T-cell (primary cell): ENCODE results near the gene TTC1. TPM values are rescaled to one million over a fixed set of nuclear protein-coding genes. Genes with fewer than 3 reads are reported as not detected.

ENCODE experiments used
- ATAC-seq, 4 experiments: fragments of 200-7000 bp in 3 of 4; fragments of 150-1000 bp in 1 of 4; cut with Tn5 transposase; replicated peaks in 1 of 4; 1 replicate in 3 of 4; 2 replicates in 1 of 4; pipeline ENCODE4 v1.10.0; 2021; ENCODE audit warnings: moderate library complexity in 3 of 4, mild to moderate bottlenecking in 2 of 4, moderate number of reproducible peaks in 1 of 4
- CTCF ChIA-PET, 2 donors: fragments of 300-600 bp; sonication (Branson Sonifier 250); formaldehyde crosslinking; loops; one replicate each; lab custom pipeline; 2022; ENCODE audit warnings: antibody characterized with exemption in 2 of 2; lab: Charles Lee
- POLR2A ChIA-PET, 2 donors: fragments of 300-600 bp; sonication (Branson Sonifier 250); formaldehyde crosslinking; loops; one replicate each; lab custom pipeline; 2022; ENCODE audit warnings: antibody characterized with exemption in 2 of 2; lab: Charles Lee
- DNase-seq, 35 experiments: peaks; one replicate each; pipeline versions ENCODE4 v3.0.0 to v3.0.0-alpha.2; 2013 to 2023
- H3K27ac ChIP-seq: one replicate; pipeline ENCODE4 v1.5.1; 2013; ENCODE audit warnings: low read length
- H3K27me3 ChIP-seq, 2 experiments: replicated peaks in 1 of 2; 1 replicate in 1 of 2; 2 replicates in 1 of 2; pipeline versions ENCODE4 v1.6.1 to v1.7.0; 2013; ENCODE audit warnings: low read length in 1 of 2, mixed read lengths in 1 of 2; ENCODE audit not compliant: control insufficient read depth in 2 of 2, insufficient read depth in 2 of 2; ENCODE audit errors: extremely low read depth in 1 of 2
- H3K36me3 ChIP-seq, 2 donors: 1 replicate in 1 of 2; 2 replicates in 1 of 2; pipeline versions ENCODE4 v1.6.1 to v1.7.0; 2013; ENCODE audit warnings: low read length in 1 of 2; ENCODE audit not compliant: control insufficient read depth in 2 of 2, insufficient read depth in 1 of 2; ENCODE audit errors: extremely low read depth in 1 of 2
- H3K4me1 ChIP-seq, 2 experiments: 1 replicate in 1 of 2; 2 replicates in 1 of 2; pipeline versions ENCODE4 v1.6.1 to v1.7.0; 2013; ENCODE audit warnings: low read length in 2 of 2, mixed read lengths in 1 of 2; ENCODE audit not compliant: insufficient read depth in 2 of 2, control insufficient read depth in 1 of 2; ENCODE audit errors: extremely low read depth in 1 of 2
- H3K4me3 ChIP-seq, 2 donors: 1 replicate in 1 of 2; 2 replicates in 1 of 2; pipeline versions ENCODE4 v1.5.1 to v1.7.0; 2013; ENCODE audit warnings: mild to moderate bottlenecking in 2 of 2, low read length in 1 of 2, moderate library complexity in 1 of 2; ENCODE audit not compliant: control insufficient read depth in 1 of 2; ENCODE audit errors: extremely low read depth in 1 of 2
- H3K9me3 ChIP-seq: 2 replicates; pipeline ENCODE4 v1.7.0; 2013
- H3K27ac Mint-ChIP-seq, 2 donors: one replicate each; pipeline ENCODE4 v1.8.0; 2020 to 2021; ENCODE audit warnings: mild to moderate bottlenecking in 2 of 2, mixed read lengths in 2 of 2
- H3K27me3 Mint-ChIP-seq, 2 donors: one replicate each; pipeline ENCODE4 v1.8.0; 2021 to 2022; ENCODE audit warnings: mixed read lengths in 2 of 2
- H3K36me3 Mint-ChIP-seq: one replicate; pipeline ENCODE4 v1.8.0; 2021; ENCODE audit warnings: mixed read lengths
- H3K4me1 Mint-ChIP-seq, 3 donors: one replicate each; pipeline ENCODE4 v1.8.0; 2020 to 2022; ENCODE audit warnings: mixed read lengths in 3 of 3, mild to moderate bottlenecking in 1 of 3
- H3K4me3 Mint-ChIP-seq, 3 donors: one replicate each; pipeline ENCODE4 v1.8.0; 2020 to 2022; ENCODE audit warnings: mild to moderate bottlenecking in 3 of 3, mixed read lengths in 3 of 3, moderate library complexity in 3 of 3
- H3K9me3 Mint-ChIP-seq, 3 donors: one replicate each; pipeline ENCODE4 v1.8.0; 2020 to 2022; ENCODE audit warnings: mixed read lengths in 3 of 3
- WGBS: methylation state at CpG from one replicate; pipeline ENCODE4 v1.1.5; 2013; ENCODE audit warnings: missing lambda C conversion rate; ENCODE audit not compliant: insufficient coverage; 5-methylcytosine and 5-hydroxymethylcytosine counted together
- total RNA-seq, 35 experiments: library from RNA in 6 of 35; stranded (reverse) in 6 of 35; fragments of 120-200 nt in 1 of 35; gene quantifications; one replicate each; pipeline versions ENCODE4 v1.2.1 to v1.2.4 and lab custom pipeline; 2013 to 2026

Gene TTC1
- total RNA-seq, 5 donors from 2014 or later (not counting 1 experiment from before 2014, with no cell fraction given): 25.4 to 43.6 (median 37.3) TPM

GRCh38 chr5:160079753-160080152 lies 70.8 kb downstream of the TTC1 start:
- no peak for ATAC-seq
- 92% methylated on average over 2 of the region's 2 CpGs for WGBS
- Histone ChIP-seq H3K4me1 (no peaks in the 10 kb centered on the region), H3K27ac (no peak overlapping the region), H3K27me3 (no peaks in the 10 kb centered on the region), H3K4me3 (no peak overlapping the region), H3K36me3 (peaks cover 0 to 11% of the 10 kb centered on the region in 2 donors), H3K9me3 (no peaks in the 10 kb centered on the region)
- Mint-ChIP-seq H3K4me3 (no peak overlapping the region), H3K4me1 (peaks cover 0 to 1% (median 0%) of the 10 kb centered on the region in 3 donors), H3K9me3 (no peaks in the 10 kb centered on the region), H3K27me3 (no peaks in the 10 kb centered on the region), H3K27ac (no peak overlapping the region), H3K36me3 (peaks cover 25% of the 10 kb centered on the region)
- no peak for DNase-seq
- CTCF ChIA-PET: no interaction called here
- POLR2A ChIA-PET: interaction anchor here (0.6 to 0.7 kb wide), 2 partner anchors 234 to 346 kb away, joined by 3 read pairs; no protein-coding TSS in a partner anchor

- Mint-ChIP-seq H3K36me3 (peaks cover 25% of the 10 kb centered on the region), H3K4me3 (no peak overlapping the region), H3K27me3 (no peaks in the 10 kb centered on the region), H3K4me1 (peaks cover 0 to 1% (median 0%) of the 10 kb centered on the region in 3 donors), H3K9me3 (no peaks in the 10 kb centered on the region), H3K27ac (no peak overlapping the region)
- H3K4me3 ChIP-seq: no peak overlapping the region
- ChIA-PET POLR2A (interaction anchor here in 1 of 2 donors (0.6 kb wide), 1 partner anchor 349 kb away, joined by 4 read pairs; no protein-coding TSS in a partner anchor), CTCF (interaction anchor here in 1 of 2 donors (0.8 to 1.2 kb wide), 3 partner anchors 10 to 309 kb away, joined by 3 to 6 read pairs (median 3); no protein-coding TSS in a partner anchor)
- DNase-seq (no peak), ATAC-seq (no peak)
- WGBS: 100% methylated on average over 1 of the region's 3 CpGs
- no peaks in the 10 kb centered on the region for H3K27me3 ChIP-seq
- no peaks in the 10 kb centered on the region for H3K4me1 ChIP-seq
- peaks cover 0 to 11% of the 10 kb centered on the region in 2 donors for H3K36me3 ChIP-seq
- no peaks in the 10 kb centered on the region for H3K9me3 ChIP-seq
- H3K27ac ChIP-seq: no peak overlapping the region
Measured at GRCh38 chr5:160081495-160081894, 72.6 kb downstream of the TTC1 start.

- Mint-ChIP-seq H3K4me3 (no peak overlapping the region), H3K9me3 (no peaks in the 10 kb centered on the region), H3K4me1 (peaks cover 0 to 1% (median 0%) of the 10 kb centered on the region in 3 donors), H3K27ac (no peak overlapping the region), H3K36me3 (peaks cover 17% of the 10 kb centered on the region), H3K27me3 (no peaks in the 10 kb centered on the region)
- Histone ChIP-seq H3K27me3 (no peaks in the 10 kb centered on the region), H3K4me3 (no peak overlapping the region), H3K36me3 (peaks cover 0 to 9% of the 10 kb centered on the region in 2 donors), H3K27ac (no peak overlapping the region), H3K9me3 (no peaks in the 10 kb centered on the region), H3K4me1 (no peaks in the 10 kb centered on the region)
- ChIA-PET POLR2A (no interaction called here), CTCF (no interaction called here)
- no peak for DNase-seq
- ATAC-seq: no peak
- 100% methylated on average over 3 of the region's 9 CpGs for WGBS
Measured at GRCh38 chr5:160082614-160083500, 73.9 kb downstream of the TTC1 start.

- Mint-ChIP-seq H3K27ac (no peak overlapping the region), H3K27me3 (no peaks in the 10 kb centered on the region), H3K4me3 (no peak overlapping the region), H3K9me3 (no peaks in the 10 kb centered on the region), H3K36me3 (peaks cover 11% of the 10 kb centered on the region), H3K4me1 (peaks cover 0 to 1% (median 0%) of the 10 kb centered on the region in 3 donors)
- peaks cover 0 to 8% of the 10 kb centered on the region in 2 donors for H3K36me3 ChIP-seq
- no peak overlapping the region for H3K27ac ChIP-seq
- no peaks in the 10 kb centered on the region for H3K27me3 ChIP-seq
- 100% methylated on average over 1 of the region's 3 CpGs for WGBS
- H3K4me3 ChIP-seq: no peak overlapping the region
- ATAC-seq: no peak
- H3K4me1 ChIP-seq: no peaks in the 10 kb centered on the region
- ChIA-PET POLR2A (no interaction called here), CTCF (no interaction called here)
- H3K9me3 ChIP-seq: no peaks in the 10 kb centered on the region
- no peak for DNase-seq
Measured at GRCh38 chr5:160083501-160083900, 74.6 kb downstream of the TTC1 start.

GRCh38 chr5:160084144-160084543 lies 75.2 kb downstream of the TTC1 start:
- no CpG with 5 or more reads among the region's 1 CpG for WGBS
- Histone ChIP-seq H3K27ac (no peak overlapping the region), H3K9me3 (no peaks in the 10 kb centered on the region), H3K4me3 (no peak overlapping the region), H3K4me1 (no peaks in the 10 kb centered on the region), H3K27me3 (no peaks in the 10 kb centered on the region), H3K36me3 (peaks cover 0 to 2% of the 10 kb centered on the region in 2 donors)
- ATAC-seq (no peak), DNase-seq (no peak)
- POLR2A ChIA-PET: no interaction called here
- Mint-ChIP-seq H3K27me3 (no peaks in the 10 kb centered on the region), H3K36me3 (peaks cover 13% of the 10 kb centered on the region), H3K27ac (no peak overlapping the region), H3K4me1 (peaks cover 0 to 1% (median 0%) of the 10 kb centered on the region in 3 donors), H3K4me3 (no peak overlapping the region), H3K9me3 (no peaks in the 10 kb centered on the region)
- CTCF ChIA-PET: interaction anchor here in 1 of 2 donors (0.5 kb wide), 1 partner anchor 11 kb away, joined by 3 read pairs; no protein-coding TSS in a partner anchor

- Histone ChIP-seq H3K36me3 (peaks cover under 1 to 6% of the 10 kb centered on the region in 2 donors), H3K4me3 (no peak overlapping the region), H3K9me3 (no peaks in the 10 kb centered on the region), H3K27me3 (no peaks in the 10 kb centered on the region), H3K27ac (no peak overlapping the region), H3K4me1 (no peaks in the 10 kb centered on the region)
- ATAC-seq: no peak
- no peak overlapping the region for H3K27ac Mint-ChIP-seq
- CTCF ChIA-PET: no interaction called here
- no peak for DNase-seq
- peaks cover 0 to 7% (median 2%) of the 10 kb centered on the region in 3 donors for H3K4me1 Mint-ChIP-seq
- H3K36me3 Mint-ChIP-seq: peaks cover 14% of the 10 kb centered on the region
- no peaks in the 10 kb centered on the region for H3K27me3 Mint-ChIP-seq
- no peak overlapping the region for H3K4me3 Mint-ChIP-seq
- WGBS: no CpG with 5 or more reads among the region's 1 CpG
- POLR2A ChIA-PET: no interaction called here
- no peaks in the 10 kb centered on the region for H3K9me3 Mint-ChIP-seq
Measured at GRCh38 chr5:160087199-160087598, 78.3 kb downstream of the TTC1 start.
